ENCODE data around the gene LTO1. TPM values are rescaled to one million over a fixed set of nuclear protein-coding genes. Genes with fewer than 3 reads are reported as not detected.

Gene LTO1
- total RNA-seq, 3 donors from 2014 or later (not counting 1 experiment from before 2014, with no cell fraction given), result 23.2 to 33.5 (median 25.3) TPM

DNA sequence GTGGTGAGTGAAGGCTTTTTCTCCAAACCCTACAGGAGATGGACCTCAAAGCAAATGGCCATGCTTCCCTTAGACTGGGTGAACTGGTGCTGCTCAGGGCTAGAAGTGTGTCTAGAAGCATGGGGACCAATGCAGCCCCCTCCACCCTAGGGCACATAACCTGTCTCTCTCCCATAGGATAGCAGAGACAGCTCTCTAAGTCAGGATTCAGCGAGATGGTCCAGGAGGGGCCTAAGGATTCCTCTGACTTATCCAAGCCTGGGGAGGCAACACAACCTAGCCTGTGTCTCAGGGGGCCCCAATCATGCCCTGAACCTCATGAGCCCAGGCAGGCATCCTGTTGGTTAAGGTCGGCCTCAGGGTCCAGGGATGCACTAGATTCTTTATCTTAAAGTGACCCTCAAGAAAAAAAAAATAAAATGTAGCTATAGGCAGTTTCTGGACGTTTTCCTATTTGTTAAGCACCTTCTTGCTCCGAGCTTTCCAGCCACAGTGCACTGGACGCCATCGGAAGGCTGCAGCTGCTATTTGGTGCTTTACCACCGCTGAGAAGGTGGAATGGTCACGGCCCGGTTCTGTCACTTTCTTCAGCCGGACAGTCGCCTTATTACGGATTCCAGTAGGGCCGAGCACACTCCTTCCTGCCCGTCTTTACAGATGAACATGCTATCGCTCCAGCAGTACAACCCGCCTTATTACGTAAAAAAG lies 39.2 kb downstream of the LTO1 start:
- TF ChIP-seq, protein P1, sequence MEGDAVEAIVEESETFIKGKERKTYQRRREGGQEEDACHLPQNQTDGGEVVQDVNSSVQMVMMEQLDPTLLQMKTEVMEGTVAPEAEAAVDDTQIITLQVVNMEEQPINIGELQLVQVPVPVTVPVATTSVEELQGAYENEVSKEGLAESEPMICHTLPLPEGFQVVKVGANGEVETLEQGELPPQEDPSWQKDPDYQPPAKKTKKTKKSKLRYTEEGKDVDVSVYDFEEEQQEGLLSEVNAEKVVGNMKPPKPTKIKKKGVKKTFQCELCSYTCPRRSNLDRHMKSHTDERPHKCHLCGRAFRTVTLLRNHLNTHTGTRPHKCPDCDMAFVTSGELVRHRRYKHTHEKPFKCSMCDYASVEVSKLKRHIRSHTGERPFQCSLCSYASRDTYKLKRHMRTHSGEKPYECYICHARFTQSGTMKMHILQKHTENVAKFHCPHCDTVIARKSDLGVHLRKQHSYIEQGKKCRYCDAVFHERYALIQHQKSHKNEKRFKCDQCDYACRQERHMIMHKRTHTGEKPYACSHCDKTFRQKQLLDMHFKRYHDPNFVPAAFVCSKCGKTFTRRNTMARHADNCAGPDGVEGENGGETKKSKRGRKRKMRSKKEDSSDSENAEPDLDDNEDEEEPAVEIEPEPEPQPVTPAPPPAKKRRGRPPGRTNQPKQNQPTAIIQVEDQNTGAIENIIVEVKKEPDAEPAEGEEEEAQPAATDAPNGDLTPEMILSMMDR (IDR thresholded peaks at IDR 0.05), result no peak
- no peak overlapping the region for H3K4me3 Mint-ChIP-seq
- peaks cover 52 to 64% of the 10 kb centered on the region in 2 donors for H3K27me3 Mint-ChIP-seq (ENCODE audit: low read depth in 2 of 2)
- ATAC-seq (no peak), DNase-seq (no peak)
- no peak overlapping the region for H3K27ac ChIP-seq (ENCODE audit: low read length)
- no peaks in the 10 kb centered on the region for H3K36me3 Mint-ChIP-seq
- intact Hi-C loops (cut with micrococcal nuclease), result no loop called here
- H3K27me3 ChIP-seq (ENCODE audit: control insufficient read depth, insufficient read depth, low read length), result peaks cover 42% of the 10 kb centered on the region
- WGBS (ENCODE audit: insufficient coverage), result 80% methylated on average over 17 of the region's 17 CpGs
- no peaks in the 10 kb centered on the region for H3K36me3 ChIP-seq (ENCODE audit: control insufficient read depth, insufficient read depth, low read length)
- H3K4me1 Mint-ChIP-seq, result peaks cover 4 to 21% of the 10 kb centered on the region in 2 donors
- H3K9me3 Mint-ChIP-seq, result no peaks in the 10 kb centered on the region
- no peaks in the 10 kb centered on the region for H3K9me3 ChIP-seq (ENCODE audit: control insufficient read depth, insufficient read depth, low read length)
- H3K4me1 ChIP-seq (ENCODE audit: control insufficient read depth, insufficient read depth, low read length), result peaks cover 35% of the 10 kb centered on the region
- no peak overlapping the region for H3K27ac Mint-ChIP-seq
- H3K4me3 ChIP-seq (ENCODE audit: low read length), result no peak overlapping the region

DNA sequence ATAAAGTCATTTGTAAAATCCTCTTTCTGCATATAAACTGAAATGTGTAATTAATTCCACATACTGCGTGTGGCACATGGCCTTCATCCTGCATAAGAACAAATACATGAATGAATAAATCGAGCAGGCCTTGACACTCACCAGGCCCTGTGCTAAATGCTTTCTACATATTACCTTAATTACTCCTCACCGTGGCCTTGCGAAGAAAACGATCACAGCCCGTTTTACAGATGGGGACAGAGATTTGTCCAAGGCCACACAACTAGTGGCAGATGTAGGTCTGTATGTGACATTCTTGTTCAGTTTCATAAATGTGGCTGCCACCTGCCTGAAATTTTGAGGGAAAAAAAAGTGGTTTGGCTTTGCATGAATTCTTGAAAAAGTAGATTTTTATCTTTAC lies 40.0 kb downstream of the LTO1 start:
- peaks cover 40% of the 10 kb centered on the region for H3K27me3 ChIP-seq (ENCODE audit: control insufficient read depth, insufficient read depth, low read length)
- peaks cover 45 to 62% of the 10 kb centered on the region in 2 donors for H3K27me3 Mint-ChIP-seq (ENCODE audit: low read depth in 2 of 2)

DNA sequence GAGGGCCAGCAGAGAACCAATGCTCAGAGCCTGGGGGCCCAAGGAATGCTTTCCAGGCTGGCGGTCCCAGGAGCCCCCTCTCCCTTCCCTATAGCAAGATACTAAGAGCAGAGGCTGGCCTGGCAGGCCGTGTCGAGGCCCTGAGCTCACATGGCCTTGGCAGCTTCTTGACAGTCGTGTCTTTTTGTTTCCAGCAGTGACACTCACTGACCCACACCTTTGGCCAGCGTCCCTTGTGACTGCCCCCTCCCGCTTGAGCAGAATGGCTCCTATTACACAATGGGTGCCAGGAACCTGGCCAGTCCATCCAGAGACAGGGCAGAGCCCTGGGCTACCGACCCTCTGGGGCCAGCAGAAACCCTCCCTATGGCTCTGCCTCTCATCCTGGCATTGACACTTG lies 40.6 kb downstream of the LTO1 start:
- Histone ChIP-seq H3K4me3 (ENCODE audit: low read length) (no peak overlapping the region), H3K36me3 (ENCODE audit: control insufficient read depth, insufficient read depth, low read length) (no peaks in the 10 kb centered on the region), H3K9me3 (ENCODE audit: control insufficient read depth, insufficient read depth, low read length) (peaks cover 6% of the 10 kb centered on the region), H3K27ac (ENCODE audit: low read length) (no peak overlapping the region), H3K27me3 (ENCODE audit: control insufficient read depth, insufficient read depth, low read length) (peaks cover 34% of the 10 kb centered on the region), H3K4me1 (ENCODE audit: control insufficient read depth, insufficient read depth, low read length) (peaks cover 27% of the 10 kb centered on the region)
- peaks cover 0 to 17% of the 10 kb centered on the region in 2 donors for H3K4me1 Mint-ChIP-seq
- DNase-seq (no peak), ATAC-seq (no peak)
- H3K4me3 Mint-ChIP-seq, result no peak overlapping the region
- peaks cover 0 to 3% of the 10 kb centered on the region in 2 donors for H3K9me3 Mint-ChIP-seq
- peaks cover 39 to 62% of the 10 kb centered on the region in 2 donors for H3K27me3 Mint-ChIP-seq (ENCODE audit: low read depth in 2 of 2)
- 86% methylated on average over 7 of the region's 7 CpGs for WGBS (ENCODE audit: insufficient coverage)
- intact Hi-C loops (cut with micrococcal nuclease), result no loop called here
- TF ChIP-seq, protein P1 (IDR thresholded peaks at IDR 0.05), result no peak
- no peaks in the 10 kb centered on the region for H3K36me3 Mint-ChIP-seq
- H3K27ac Mint-ChIP-seq, result no peak overlapping the region

More for the DNA sequence above, 40.0 kb downstream of the LTO1 start:
- Histone ChIP-seq H3K27ac (ENCODE audit: low read length) (no peak overlapping the region), H3K9me3 (ENCODE audit: control insufficient read depth, insufficient read depth, low read length) (no peaks in the 10 kb centered on the region), H3K4me1 (ENCODE audit: control insufficient read depth, insufficient read depth, low read length) (peaks cover 28% of the 10 kb centered on the region), H3K36me3 (ENCODE audit: control insufficient read depth, insufficient read depth, low read length) (no peaks in the 10 kb centered on the region), H3K4me3 (ENCODE audit: low read length) (no peak overlapping the region)
- Mint-ChIP-seq H3K9me3 (no peaks in the 10 kb centered on the region), H3K27ac (no peak overlapping the region), H3K4me1 (peaks cover 0 to 14% of the 10 kb centered on the region in 2 donors), H3K36me3 (no peaks in the 10 kb centered on the region), H3K4me3 (no peak overlapping the region)
- TF ChIP-seq, protein P1 (IDR thresholded peaks at IDR 0.05), result no peak
- DNase-seq (no peak), ATAC-seq (no peak)
- 93% methylated on average over 6 of the region's 6 CpGs for WGBS (ENCODE audit: insufficient coverage)
- intact Hi-C loops (cut with micrococcal nuclease), result no loop called here

All from natural killer cell (primary cell).